HepG2 (cell line): ENCODE data around the gene FSIP1. TPM values are rescaled to one million over a fixed set of nuclear protein-coding genes. Genes with fewer than 3 reads are reported as not detected.

Source experiments
- ARID4A ChIP-seq: sonication (generic); formaldehyde crosslinking; IDR thresholded peaks from 2 replicates; pipeline ENCODE4 v1.5.0; 2020; ENCODE audit warnings: mild to moderate bottlenecking, missing genetic modification reagents, borderline replicate concordance
- MEF2D ChIP-seq: sonication (generic); formaldehyde crosslinking; IDR thresholded peaks from 2 replicates; pipeline ENCODE4 v1.5.1; 2020; ENCODE audit warnings: mild to moderate bottlenecking, missing genetic modification reagents
- MEIS2 ChIP-seq: sonication (generic); formaldehyde crosslinking; IDR thresholded peaks from 2 replicates; pipeline ENCODE4 v1.9.0; 2021; ENCODE audit warnings: mild to moderate bottlenecking, missing genetic modification reagents
- RCOR2 ChIP-seq: IDR thresholded peaks from 2 replicates; pipeline ENCODE4 v1.6.1; 2016; ENCODE audit warnings: missing biosample characterization, missing genetic modification reagents
- SMAD1 ChIP-seq: sonication (generic); formaldehyde crosslinking; IDR thresholded peaks from 2 replicates; pipeline ENCODE4 v1.4.0; 2020; ENCODE audit warnings: missing genetic modification reagents, low read depth, mild to moderate bottlenecking, borderline replicate concordance
- ZBED4 ChIP-seq: sonication (generic); formaldehyde crosslinking; IDR thresholded peaks from 2 replicates; pipeline ENCODE4 v1.4.0; 2020; ENCODE audit warnings: missing genetic modification reagents, borderline replicate concordance
- ZMYM3 ChIP-seq: sonication (generic); formaldehyde crosslinking; IDR thresholded peaks from 2 replicates; pipeline ENCODE4 v1.5.1; 2020; ENCODE audit warnings: mild to moderate bottlenecking, missing genetic modification reagents
- ZNF263 ChIP-seq: sonication (generic); formaldehyde crosslinking; IDR thresholded peaks from 2 replicates; pipeline ENCODE4 v1.4.0; 2020; ENCODE audit warnings: missing genetic modification reagents
- ZNF343 ChIP-seq: sonication (generic); formaldehyde crosslinking; IDR thresholded peaks from 2 replicates; pipeline ENCODE4 v1.4.0; 2020; ENCODE audit warnings: mild to moderate bottlenecking, missing genetic modification reagents
- ZNF44 ChIP-seq: sonication (generic); formaldehyde crosslinking; IDR thresholded peaks from 2 replicates; pipeline ENCODE4 v1.5.1; 2020; ENCODE audit warnings: mild to moderate bottlenecking, missing genetic modification reagents
- ZNF577 ChIP-seq: sonication (generic); formaldehyde crosslinking; IDR thresholded peaks from 2 replicates; pipeline ENCODE4 v1.4.0; 2020; ENCODE audit warnings: mild to moderate bottlenecking, low read depth, missing genetic modification reagents, borderline replicate concordance
- polyA plus RNA-seq, 8 experiments: library from polyadenylated mRNA; depleted of rRNA in 3 of 8; stranded (reverse) in 7 of 8; unstranded in 1 of 8; fragments of >200 nt; fragmentation: Illumina TruSeq in 4 of 8; extraction: Trizol in 4 of 8; gene quantifications; 2 replicates each; pipeline versions ENCODE4 v1.2.1 to v1.2.3, GENCODE V29; 2011 to 2016; ENCODE audit warnings: low read depth in 4 of 8, missing spikeins in 1 of 8, mixed read lengths in 1 of 8; ENCODE audit not compliant: insufficient read depth in 1 of 8
- total RNA-seq, 5 experiments: library from RNA; depleted of rRNA; stranded (reverse); fragments of >200 nt; fragmentation: Illumina TruSeq; extraction: Trizol; gene quantifications; 2 replicates each; pipeline ENCODE4 v1.2.3, GENCODE V29; 2016; ENCODE audit warnings: low read depth in 1 of 5
- TF ChIP-seq, protein P1 (sequence below): sonication (generic); formaldehyde crosslinking; IDR thresholded peaks from 2 replicates; pipeline ENCODE4 v1.8.1; 2023; ENCODE audit warnings: mild to moderate bottlenecking, missing genetic modification reagents
- TF ChIP-seq, protein P2 (sequence below): sonication (generic); formaldehyde crosslinking; IDR thresholded peaks from 2 replicates; pipeline ENCODE4 v1.5.0; 2020; ENCODE audit warnings: mild to moderate bottlenecking, missing genetic modification reagents

The FSIP1 gene
- total and polyA plus RNA-seq, 2 of the 13 experiments (the other 11 are each of a cell fraction or from before 2014, with no cell fraction given) = 0.18 TPM; not detected in 1

DNA sequence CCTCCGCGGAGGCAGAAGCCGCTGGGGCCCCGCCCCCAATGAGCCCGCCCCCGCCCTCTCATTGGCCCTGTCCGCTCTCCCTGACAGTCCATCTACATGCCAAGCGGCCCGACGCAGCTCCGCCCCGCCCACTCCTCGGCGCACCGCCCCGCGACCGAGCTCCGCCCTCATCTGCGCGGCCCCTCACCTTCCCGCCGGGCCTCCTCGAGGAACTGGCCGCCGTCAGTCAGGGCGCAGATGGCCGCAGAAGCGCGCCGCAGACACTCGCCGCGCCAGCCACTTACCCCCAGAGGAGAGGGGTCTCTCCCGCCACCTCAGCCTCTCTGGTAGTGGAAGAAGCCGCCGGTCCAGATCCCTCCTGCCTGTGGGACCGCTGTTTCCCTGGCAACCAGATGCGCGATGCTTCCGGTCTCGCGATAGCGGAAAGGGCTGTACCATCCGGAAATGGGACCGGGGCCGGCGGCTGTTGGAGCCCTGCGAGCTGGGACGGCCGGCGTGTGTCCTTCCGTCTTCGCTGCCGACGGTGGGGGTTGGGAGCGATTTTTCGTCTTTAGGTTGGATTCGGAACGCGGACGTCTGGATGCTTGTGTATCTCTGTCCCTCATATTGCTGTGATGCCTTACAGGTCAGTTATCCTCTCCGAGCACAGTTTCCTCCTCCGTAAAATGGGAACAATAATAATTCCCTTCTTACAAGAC, at the start of gene FSIP1 (continued):
- peak; percentile 95 for TF ChIP-seq ARID4A (CRISPR knock-in tag)
- no peak for TF ChIP-seq MEIS2 (CRISPR knock-in tag)
- TF ChIP-seq ZNF343 (CRISPR knock-in tag) = no peak
- peak; percentile 47; the same call in 1 of the 2 replicates for TF ChIP-seq RCOR2 (CRISPR knock-in tag)
- TF ChIP-seq MEF2D (CRISPR knock-in tag) = no peak
- no peak for TF ChIP-seq ZNF263 (CRISPR knock-in tag)
- TF ChIP-seq ZMYM3 (CRISPR knock-in tag) = peak; percentile 83
- no peak for TF ChIP-seq ZNF577 (CRISPR knock-in tag)
- TF ChIP-seq, protein P1, sequence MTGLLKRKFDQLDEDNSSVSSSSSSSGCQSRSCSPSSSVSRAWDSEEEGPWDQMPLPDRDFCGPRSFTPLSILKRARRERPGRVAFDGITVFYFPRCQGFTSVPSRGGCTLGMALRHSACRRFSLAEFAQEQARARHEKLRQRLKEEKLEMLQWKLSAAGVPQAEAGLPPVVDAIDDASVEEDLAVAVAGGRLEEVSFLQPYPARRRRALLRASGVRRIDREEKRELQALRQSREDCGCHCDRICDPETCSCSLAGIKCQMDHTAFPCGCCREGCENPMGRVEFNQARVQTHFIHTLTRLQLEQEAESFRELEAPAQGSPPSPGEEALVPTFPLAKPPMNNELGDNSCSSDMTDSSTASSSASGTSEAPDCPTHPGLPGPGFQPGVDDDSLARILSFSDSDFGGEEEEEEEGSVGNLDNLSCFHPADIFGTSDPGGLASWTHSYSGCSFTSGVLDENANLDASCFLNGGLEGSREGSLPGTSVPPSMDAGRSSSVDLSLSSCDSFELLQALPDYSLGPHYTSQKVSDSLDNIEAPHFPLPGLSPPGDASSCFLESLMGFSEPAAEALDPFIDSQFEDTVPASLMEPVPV = no peak
- TF ChIP-seq ZBED4 (CRISPR knock-in tag) = peak; percentile 73; the same call in 1 of the 2 replicates
- TF ChIP-seq, protein P2, sequence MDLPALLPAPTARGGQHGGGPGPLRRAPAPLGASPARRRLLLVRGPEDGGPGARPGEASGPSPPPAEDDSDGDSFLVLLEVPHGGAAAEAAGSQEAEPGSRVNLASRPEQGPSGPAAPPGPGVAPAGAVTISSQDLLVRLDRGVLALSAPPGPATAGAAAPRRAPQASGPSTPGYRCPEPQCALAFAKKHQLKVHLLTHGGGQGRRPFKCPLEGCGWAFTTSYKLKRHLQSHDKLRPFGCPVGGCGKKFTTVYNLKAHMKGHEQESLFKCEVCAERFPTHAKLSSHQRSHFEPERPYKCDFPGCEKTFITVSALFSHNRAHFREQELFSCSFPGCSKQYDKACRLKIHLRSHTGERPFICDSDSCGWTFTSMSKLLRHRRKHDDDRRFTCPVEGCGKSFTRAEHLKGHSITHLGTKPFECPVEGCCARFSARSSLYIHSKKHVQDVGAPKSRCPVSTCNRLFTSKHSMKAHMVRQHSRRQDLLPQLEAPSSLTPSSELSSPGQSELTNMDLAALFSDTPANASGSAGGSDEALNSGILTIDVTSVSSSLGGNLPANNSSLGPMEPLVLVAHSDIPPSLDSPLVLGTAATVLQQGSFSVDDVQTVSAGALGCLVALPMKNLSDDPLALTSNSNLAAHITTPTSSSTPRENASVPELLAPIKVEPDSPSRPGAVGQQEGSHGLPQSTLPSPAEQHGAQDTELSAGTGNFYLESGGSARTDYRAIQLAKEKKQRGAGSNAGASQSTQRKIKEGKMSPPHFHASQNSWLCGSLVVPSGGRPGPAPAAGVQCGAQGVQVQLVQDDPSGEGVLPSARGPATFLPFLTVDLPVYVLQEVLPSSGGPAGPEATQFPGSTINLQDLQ (CRISPR knock-in tag) = no peak
- peak; percentile 77; the same call in 1 of the 2 replicates for TF ChIP-seq SMAD1 (CRISPR knock-in tag)
- no peak for TF ChIP-seq ZNF44 (CRISPR knock-in tag)
